Measurements from ENCODE around the gene CHST15.

Gene CHST15

DNA sequence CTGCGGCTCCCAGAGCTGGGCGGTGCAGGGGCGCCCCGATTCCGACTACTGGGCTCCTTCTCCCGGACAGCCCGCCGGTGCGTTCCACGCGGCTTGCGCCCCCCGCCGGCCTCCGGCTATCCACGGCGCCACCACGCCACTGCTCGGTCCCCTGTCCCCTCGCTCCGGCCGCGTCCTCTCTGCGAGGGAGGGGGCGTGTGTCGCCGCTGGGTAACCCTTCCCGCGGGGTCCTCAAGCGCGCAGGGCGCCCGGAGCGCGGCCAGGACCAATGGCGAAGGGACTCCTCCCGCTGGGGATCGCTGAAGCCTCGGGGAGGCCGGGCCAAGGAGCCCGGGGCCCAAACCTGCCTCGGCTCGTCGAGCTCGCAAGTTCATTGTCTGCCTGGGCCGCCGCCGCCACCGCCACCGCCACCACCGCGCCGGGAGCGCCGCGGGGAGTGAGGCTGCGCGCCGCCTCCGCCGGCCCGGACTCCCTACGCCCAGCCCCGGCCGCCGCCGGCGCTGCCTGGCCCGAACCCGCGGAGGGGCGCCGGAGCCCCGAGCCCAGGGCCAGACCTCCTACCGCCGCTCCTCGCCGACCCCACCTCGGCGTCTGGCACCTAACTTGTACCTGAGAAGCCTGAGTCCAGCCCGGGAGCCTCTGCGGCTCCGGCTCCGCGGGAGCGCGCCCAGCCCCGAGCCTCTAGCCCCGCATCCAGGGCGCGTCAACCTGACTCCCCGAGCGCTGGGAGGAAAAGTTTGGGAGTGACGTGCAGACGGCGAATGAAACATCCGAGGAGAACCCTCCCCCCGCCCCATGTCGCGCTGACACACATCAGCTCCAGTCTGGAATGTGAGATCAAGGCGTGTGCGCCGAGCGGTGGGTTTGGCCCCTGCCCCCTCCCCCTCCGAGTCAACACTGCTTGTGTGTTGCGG, at the start of gene CHST15:
Gene CHST15 (minus strand): TSS at position 739 of the 914 bp plus-strand sequence. CDS start 47,386 bp downstream, outside the sequence.
- no peak for DNase-seq

DNA sequence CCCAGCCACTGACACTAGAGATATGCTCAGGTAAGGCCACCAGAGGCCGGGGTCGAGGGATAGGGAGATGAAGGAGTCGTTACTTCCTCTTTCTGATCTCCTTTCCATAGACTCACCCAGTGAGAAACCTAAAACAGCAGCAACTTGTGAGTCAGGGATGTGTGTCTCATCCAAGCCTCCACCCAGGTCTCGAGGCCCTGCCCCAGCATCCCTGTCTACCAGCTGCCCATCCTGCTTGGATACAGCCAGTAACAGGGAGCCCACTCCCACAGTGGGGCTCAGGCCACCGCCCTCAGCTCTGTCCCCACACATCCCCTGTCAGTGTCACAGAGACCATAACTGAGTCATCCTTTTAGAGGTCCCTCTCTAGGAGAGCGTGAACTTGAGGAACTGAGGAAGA, 49.6 kb upstream of the CHST15 start:
- no peak for DNase-seq

- DNase-seq, result no peak
These were observed 48.8 kb upstream of the CHST15 start for GRCh38 chr10:124142006-124142739.

DNA sequence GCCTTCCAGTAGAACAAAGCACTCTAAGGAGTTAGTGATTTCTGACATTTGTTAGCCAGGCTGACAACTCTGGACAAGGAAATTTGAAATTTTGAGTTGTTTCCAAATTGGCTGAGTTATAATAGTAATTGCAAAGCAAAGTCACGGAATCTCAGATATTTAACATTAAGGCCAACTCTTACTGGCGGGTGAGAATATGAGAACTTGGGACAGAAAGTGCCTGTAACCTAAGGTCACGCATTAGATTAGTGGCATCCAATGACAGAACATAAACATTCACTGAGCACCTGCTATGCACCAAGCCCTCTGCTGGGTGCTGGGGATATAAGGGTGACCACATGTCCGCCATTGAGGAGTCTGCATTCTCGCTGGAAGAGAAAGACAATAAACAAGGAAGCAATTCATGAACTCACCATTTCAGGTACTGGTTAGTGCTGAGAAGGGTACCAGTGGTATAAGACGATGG, 45.5 kb upstream of the CHST15 start:
- no peak for DNase-seq

- no peak for DNase-seq
These were observed 44.9 kb upstream of the CHST15 start for GRCh38 chr10:124138195-124138882.

DNA sequence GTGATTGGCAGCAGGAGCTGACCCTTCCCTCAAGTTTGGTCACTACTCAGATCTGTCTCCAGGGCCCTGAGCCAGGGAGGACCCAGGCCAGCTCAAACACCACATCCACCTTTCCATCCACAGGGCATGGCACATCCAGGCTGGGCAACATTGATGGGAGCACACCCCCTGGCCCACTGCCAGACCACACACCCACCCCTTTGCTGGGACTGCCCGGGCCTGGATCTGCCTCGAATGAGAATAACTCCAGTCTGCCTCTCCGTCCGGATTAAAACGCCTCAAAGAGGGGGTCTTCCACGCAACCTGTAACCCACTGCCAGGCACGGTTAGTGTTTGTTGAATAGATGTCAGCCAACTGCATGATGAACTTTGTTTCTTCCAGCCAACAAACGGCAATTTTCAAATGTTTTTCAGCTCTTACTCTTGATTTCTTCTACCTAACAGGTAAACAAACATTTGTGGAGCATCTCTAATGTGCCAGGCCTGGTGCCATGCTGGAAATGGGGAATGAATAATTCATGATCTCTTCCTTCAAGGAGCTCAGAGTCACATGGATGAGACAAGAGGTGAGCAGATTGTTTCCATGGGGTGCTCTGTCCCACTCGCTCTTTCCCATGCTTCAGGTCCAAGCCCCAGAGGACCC, 41.0 kb upstream of the CHST15 start:
- DNase-seq, result no peak

GRCh38 chr10:124132876-124133275, 39.5 kb upstream of the CHST15 start:
- no peak for DNase-seq

- DNase-seq, result no peak
These were observed 38.9 kb upstream of the CHST15 start for GRCh38 chr10:124132306-124132705.

- DNase-seq, result no peak
These were observed 37.8 kb upstream of the CHST15 start for GRCh38 chr10:124131172-124131571.

DNA sequence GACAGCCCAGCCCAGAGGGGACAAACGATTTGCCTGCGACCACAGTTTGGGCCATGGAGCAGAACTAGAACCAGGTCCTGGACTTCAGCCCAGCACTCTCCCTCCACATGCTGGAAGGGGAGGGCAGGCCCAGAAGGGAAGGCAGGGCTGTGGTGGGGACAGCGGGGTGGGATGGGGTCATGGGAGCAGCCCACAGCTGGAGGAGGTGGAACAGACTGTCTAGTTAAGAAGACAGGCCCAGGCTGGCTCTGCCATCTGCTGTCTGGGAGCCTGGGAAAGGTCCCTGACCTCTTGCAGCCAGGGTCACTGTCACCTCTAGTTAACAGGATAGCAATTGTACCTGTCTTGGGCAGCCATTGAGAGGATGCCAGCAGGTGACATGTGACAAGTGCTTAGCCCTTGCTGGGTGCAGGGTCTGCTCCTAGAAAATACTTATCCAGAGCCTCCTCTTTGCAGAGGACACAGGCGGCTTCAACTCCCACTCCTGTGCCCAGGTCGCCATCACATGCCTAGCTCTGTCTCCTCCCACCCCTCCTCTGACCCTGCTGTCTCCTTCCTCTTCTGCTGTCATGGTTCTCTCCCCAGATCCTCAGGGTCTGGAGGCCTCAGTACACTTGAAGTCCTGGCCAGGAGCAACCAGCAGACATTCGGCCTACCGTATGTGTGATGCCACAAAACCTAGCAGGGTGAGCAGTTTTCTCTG, 37.0 kb upstream of the CHST15 start:
- DNase-seq, result no peak

GRCh38 chr10:124129471-124129870, 36.1 kb upstream of the CHST15 start:
- DNase-seq, result no peak

DNA sequence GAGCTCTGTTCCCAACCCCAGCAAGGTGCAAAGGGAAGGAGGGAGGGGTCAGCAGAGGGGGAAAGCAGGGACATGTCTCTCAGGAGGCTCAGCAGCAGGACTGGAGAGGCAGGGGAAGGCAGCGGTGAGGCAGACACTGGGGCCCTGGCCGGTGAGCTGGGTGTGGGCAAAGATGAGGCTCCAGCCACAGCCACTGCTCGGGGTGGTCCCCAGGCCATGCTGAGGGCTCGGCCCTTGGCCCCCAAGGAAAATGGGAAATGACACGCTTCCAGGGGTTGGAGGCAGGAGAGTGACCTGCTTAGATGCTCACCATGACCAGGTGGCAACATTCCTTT, 35.4 kb upstream of the CHST15 start:
- DNase-seq, result no peak

- DNase-seq, result no peak
These were observed 34.8 kb upstream of the CHST15 start for GRCh38 chr10:124127965-124128810.

GRCh38 chr10:124127563-124127962, 34.2 kb upstream of the CHST15 start:
- DNase-seq, result no peak

DNA sequence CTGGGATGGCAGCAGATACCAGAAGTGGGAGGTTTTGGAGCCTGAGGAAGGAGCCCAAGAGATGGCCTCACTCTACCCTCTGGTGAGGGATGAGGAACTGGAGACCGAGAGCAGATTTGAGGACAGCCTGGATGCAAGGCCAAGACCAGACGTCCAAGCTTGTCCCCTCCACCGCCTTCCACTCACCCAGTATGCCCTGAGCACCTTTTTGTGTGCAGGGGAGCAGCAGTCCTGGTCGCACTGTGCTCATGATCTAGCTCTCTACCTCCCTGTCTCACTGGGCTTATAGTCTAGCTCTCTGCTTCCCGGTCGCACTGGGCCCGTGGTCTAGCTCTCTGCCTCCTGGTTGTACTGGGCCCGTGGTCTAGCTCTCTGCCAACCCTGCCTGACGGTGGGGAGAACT, 33.6 kb upstream of the CHST15 start:
- no peak for DNase-seq

GRCh38 chr10:124126145-124126982, 33.0 kb upstream of the CHST15 start:
- DNase-seq, result no peak

DNA sequence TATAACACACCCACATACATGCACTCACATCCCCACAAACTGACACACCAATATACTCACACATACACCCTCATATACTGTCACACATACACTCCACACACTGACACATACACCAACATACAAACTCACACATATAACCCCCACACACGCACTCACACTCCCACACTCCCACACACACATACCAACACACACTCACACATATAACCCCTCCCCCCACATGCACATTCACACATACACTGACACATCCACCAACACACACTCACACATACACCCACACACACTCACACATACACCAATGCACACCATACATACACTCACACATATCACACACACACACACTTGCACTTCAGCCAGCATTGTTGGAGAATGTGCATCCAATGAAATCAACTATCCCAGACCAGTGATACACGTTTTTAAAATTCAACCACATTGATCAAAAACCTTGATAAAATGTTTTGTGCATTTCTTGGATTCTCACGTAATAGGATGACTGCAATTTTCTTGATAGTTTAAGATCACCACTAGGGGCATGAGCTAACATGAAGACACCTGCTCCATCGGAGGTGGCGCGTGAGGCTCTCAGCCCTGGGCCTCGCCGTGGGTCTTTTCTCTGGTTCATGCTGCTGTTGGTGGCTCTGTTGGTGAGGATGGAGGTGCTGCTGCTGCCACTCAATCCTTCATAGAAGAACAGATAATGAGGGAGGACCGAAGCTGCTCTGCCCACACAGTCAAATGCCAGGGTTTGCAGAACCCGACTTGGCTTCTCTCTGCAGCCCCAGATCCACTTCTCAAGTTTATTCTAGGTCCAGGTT, 32.1 kb upstream of the CHST15 start:
- no peak for DNase-seq

DNA sequence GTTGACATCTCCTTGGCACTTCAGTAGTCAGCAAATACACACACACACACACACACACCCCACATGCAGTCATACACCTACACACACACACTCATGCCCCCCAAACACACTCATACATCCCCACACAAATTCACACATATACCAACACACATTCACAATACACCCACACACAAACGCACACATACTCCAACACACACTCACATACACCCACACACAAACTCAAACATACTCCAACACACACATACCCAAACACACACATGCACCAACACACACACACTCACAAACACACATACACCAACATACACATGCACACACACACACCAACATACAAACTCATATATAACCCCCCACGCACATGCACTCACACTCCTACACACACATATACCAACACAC, 31.4 kb upstream of the CHST15 start:
- no peak for DNase-seq

GRCh38 chr10:124124123-124124768, 30.8 kb upstream of the CHST15 start:
- DNase-seq, result no peak

Measured in NCI-H774 (cell line).